NT2/D1 (cell line): ENCODE measurements around the gene SCN1B.

Experiments used
- SUZ12 ChIP-seq: IDR thresholded peaks from 2 replicates; pipeline ENCODE4 v1.6.1; 2011; ENCODE audit not compliant: insufficient read length, insufficient read depth; ENCODE audit errors: extremely low read depth
- ZNF274 ChIP-seq: IDR thresholded peaks from 2 replicates; pipeline ENCODE4 v1.6.1; 2011; ENCODE audit warnings: mild to moderate bottlenecking, low read depth, low read length

DNA sequence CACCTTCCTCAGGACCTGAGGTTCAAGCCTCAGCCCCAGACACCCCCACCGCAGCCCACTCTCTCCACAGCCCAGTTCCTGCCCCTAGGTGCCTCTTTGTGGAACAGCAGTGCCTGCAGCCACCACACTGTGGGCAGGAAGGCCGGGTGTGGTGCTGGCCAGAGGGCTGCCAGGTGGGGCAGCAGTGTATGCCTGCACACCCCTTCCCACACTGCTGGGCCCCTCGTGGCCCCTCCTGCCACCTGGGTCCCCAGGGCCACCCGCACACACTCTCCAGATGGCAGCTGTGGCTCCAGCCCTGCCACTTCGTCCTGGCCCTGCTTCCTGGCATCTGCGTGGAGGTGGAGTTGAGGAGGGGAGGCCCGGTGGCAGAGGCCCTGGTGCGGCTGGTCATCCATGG, 46.4 kb downstream of the SCN1B start:
- no peak for TF ChIP-seq SUZ12
- no peak for TF ChIP-seq ZNF274
